Activated CD4-positive, alpha-beta memory T cell treated with anti-CD3 and anti-CD28 coated beads for 36 hours (primary cell): ENCODE measurements around the gene METTL23. TPM values are rescaled to one million over a fixed set of nuclear protein-coding genes. Genes with fewer than 3 reads are reported as not detected.
A peak's percentile ranks its signal among the peaks of the same experiment; 100 is the strongest.
"Not testable (repeated sequence)": the region's sequence is repeated elsewhere in the genome, so short reads cannot be mapped to it uniquely, and the experiment has no call there.

ENCODE experiments used
- CTCF ChIA-PET: fragments of 350-600 bp; sonication (Branson Sonifier 250); formaldehyde crosslinking; loops from one replicate; lab custom pipeline; 2021; ENCODE audit warnings: antibody characterized with exemption, inconsistent platforms; lab: Charles Lee
- POLR2A ChIA-PET: fragments of 350-600 bp; sonication (Branson Sonifier 250); formaldehyde crosslinking; loops from one replicate; lab custom pipeline; 2021; ENCODE audit warnings: antibody characterized with exemption; lab: Charles Lee
- DNase-seq: peaks from one replicate; pipeline ENCODE4 v3.0.0-alpha.2; 2020
- H3K27ac Mint-ChIP-seq: one replicate; pipeline ENCODE4 v1.8.0; 2021; ENCODE audit warnings: mixed read lengths
- H3K27me3 Mint-ChIP-seq: one replicate; pipeline ENCODE4 v1.8.0; 2021; ENCODE audit warnings: mixed read lengths
- H3K36me3 Mint-ChIP-seq: one replicate; pipeline ENCODE4 v1.8.0; 2021; ENCODE audit warnings: mixed read lengths
- H3K4me1 Mint-ChIP-seq: one replicate; pipeline ENCODE4 v1.8.0; 2021; ENCODE audit warnings: low read depth, mixed read lengths
- H3K4me3 Mint-ChIP-seq: one replicate; pipeline ENCODE4 v1.8.0; 2021; ENCODE audit warnings: mild to moderate bottlenecking, mixed read lengths
- H3K9me3 Mint-ChIP-seq: one replicate; pipeline ENCODE4 v1.8.0; 2021; ENCODE audit warnings: mixed read lengths
- intact Hi-C: fragments of 100-400 bp; cut with micrococcal nuclease; formaldehyde crosslinking; loops from one replicate; pipeline ENCODE4 v1.15.1; 2023
- total RNA-seq, 2 experiments: library from RNA; stranded (reverse); gene quantifications; one replicate each; pipeline ENCODE4 v1.2.3, GENCODE V29; 2021

The METTL23 gene
- total RNA-seq, 2 experiments from 2014 or later: 29.1 to 29.2 TPM

DNA sequence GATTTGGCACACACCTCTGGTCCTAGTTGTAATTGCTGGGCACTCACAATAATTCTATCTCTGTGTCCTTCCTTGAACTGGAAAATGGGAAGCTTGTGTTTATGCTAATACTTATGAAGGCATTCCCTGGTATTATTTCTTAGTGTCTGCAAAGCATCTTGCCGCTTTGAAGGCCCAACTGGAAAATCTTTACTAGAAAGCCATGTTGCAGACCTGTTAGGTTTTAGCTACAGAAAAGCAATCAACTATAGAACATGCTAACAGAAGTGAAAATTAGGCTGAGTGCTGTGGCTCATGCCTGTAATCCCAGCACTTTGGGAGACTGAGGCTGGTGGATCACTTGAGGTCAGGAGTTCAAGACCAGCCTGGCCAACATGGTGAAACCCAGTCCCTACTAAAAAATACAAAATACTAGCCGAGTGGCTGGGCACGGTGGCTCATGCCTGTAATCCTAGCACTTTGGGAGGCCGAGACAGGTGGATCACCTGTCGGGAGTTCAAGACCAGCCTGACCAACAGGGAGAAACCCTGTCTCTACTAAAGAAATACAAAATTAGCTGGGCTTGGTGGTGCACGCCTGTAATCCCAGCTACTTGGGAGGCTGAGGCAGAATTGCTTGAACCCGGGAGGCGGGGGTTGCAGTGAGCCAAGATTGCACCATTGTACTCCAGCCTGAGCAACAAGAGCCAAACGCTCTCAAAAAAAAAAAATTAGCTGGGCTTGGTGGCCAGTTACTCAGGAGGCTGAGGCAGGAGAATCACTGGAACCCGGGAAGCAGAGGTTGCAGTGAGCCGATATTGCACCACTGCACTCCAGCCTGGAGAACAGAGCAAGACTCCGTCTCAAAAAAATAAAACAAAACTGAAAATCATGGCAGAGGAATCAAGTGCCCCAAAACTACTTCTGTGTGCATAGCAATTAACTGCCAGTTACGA is 5.4 kb downstream of the METTL23 start:
- CTCF ChIA-PET, H3K4me3 Mint-ChIP-seq, intact Hi-C loops, DNase-seq, H3K27me3 Mint-ChIP-seq, H3K9me3 Mint-ChIP-seq: not testable (repeated sequence)
- Mint-ChIP-seq H3K27ac (peak overlapping the region; percentile 71), H3K4me1 (peaks cover 45% of the 10 kb centered on the region), H3K36me3 (peaks cover 60% of the 10 kb centered on the region)
- POLR2A ChIA-PET: interaction anchor here (0.5 to 1.6 kb wide), 5 partner anchors 11 to 305 kb away, joined by 3 to 4 read pairs (median 3); no protein-coding TSS in a partner anchor

DNA sequence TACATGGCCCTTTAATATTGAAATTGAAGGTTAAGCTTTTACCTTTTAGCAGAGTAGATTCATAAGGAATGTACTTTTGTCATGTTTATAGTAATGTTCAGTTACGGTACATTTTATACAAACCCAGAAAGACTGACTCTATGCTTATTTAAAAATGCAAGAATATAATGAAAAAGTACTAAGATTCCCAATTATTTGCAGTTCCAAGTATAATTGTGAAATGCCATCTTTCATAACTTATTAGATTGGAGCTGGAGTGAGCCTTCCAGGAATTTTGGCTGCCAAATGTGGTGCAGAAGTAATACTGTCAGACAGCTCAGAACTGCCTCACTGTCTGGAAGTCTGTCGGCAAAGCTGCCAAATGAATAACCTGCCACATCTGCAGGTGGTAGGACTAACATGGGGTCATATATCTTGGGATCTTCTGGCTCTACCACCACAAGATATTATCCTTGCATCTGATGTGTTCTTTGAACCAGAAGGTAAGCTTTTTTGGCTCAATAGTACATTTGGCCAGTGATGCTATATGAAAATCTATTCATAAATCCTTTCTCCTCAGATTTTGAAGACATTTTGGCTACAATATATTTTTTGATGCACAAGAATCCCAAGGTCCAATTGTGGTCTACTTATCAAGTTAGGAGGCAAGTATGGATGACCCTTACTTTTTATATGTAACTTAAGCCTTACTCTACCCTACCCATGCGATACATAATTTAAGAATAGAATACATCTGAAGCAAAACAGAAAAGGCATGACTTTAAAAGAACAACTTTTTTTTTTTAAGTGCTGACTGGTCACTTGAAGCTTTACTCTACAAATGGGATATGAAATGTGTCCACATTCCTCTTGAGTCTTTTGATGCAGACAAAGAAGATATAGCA is 6.3 kb downstream of the METTL23 start:
- no peaks in the 10 kb centered on the region for H3K27me3 Mint-ChIP-seq
- CTCF ChIA-PET: interaction anchor here (1.2 kb wide), 1 partner anchor 19 kb away, joined by 3 read pairs; no protein-coding TSS in a partner anchor
- POLR2A ChIA-PET: interaction anchor here (0.5 to 1.6 kb wide), 5 partner anchors 10 to 304 kb away, joined by 3 to 4 read pairs (median 3); no protein-coding TSS in a partner anchor
- no peak for DNase-seq
- no peaks in the 10 kb centered on the region for H3K9me3 Mint-ChIP-seq
- H3K4me3 Mint-ChIP-seq: peak overlapping the region; percentile 85
- H3K36me3 Mint-ChIP-seq: peaks cover 59% of the 10 kb centered on the region
- H3K4me1 Mint-ChIP-seq: peaks cover 42% of the 10 kb centered on the region
- peak overlapping the region; percentile 92 for H3K27ac Mint-ChIP-seq
- intact Hi-C loops: no loop called here

DNA sequence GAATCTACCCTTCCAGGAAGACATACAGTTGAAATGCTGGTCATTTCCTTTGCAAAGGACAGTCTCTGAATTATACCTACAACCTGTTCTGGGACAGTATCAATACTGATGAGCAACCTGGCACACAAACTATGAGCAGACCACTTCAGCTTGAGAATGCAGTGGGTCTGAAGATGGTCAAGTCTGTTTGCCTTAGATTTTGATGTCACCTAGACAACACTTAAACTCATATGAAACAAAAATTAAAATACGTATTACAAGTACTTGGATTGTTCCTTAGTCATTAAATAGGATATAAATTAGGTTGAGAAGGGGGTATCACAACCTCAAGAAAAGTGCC is 6.9 kb downstream of the METTL23 start:
- H3K27me3 Mint-ChIP-seq: no peaks in the 10 kb centered on the region
- POLR2A ChIA-PET: interaction anchor here (1.6 kb wide), 1 partner anchor 176 kb away, joined by 4 read pairs; no protein-coding TSS in a partner anchor
- H3K9me3 Mint-ChIP-seq: no peaks in the 10 kb centered on the region
- DNase-seq: no peak
- peaks cover 59% of the 10 kb centered on the region for H3K36me3 Mint-ChIP-seq
- CTCF ChIA-PET: interaction anchor here (1.2 kb wide), 1 partner anchor 20 kb away, joined by 3 read pairs; no protein-coding TSS in a partner anchor
- peak overlapping the region; percentile 85 for H3K4me3 Mint-ChIP-seq
- H3K27ac Mint-ChIP-seq: peak overlapping the region; percentile 92
- peaks cover 48% of the 10 kb centered on the region for H3K4me1 Mint-ChIP-seq
- intact Hi-C loops: no loop called here

DNA sequence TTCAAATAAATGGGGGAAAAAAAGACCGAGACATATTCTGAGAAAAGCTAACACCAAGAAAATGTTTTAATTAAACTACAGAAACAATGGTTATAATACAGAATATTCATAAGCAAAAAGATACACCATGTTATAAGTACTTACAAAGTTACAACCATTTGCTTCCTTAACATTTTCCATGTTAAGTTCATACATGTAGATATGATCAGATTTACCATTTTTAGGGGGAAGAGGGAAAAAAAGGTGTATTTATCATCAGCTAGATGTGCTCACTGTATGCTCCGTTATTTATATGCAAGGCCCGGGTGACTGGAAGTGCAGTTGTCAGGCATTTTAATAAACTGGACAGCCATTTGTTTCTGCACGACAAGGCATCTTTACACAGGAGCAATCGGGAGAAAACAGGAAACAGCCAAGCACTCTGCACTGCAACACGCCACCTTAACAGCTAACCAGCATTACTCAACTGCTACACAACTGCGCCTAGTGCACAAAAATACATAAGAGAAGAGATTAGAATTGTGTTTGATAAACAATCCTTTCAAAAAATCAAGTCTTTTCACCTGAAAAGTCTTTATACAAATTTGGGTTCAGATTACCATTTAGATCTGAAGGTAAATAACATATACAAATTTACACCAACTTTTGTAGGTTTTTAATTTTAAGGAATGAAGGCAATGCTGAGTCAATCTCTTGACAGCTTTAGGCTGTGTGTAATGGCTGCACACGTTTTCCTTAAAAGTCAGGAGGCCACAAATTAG is 7.6 kb downstream of the METTL23 start:
- Mint-ChIP-seq H3K4me3 (peak overlapping the region; percentile 85), H3K4me1 (peaks cover 52% of the 10 kb centered on the region), H3K9me3 (no peaks in the 10 kb centered on the region), H3K27ac (peak overlapping the region; percentile 92), H3K36me3 (peaks cover 59% of the 10 kb centered on the region), H3K27me3 (no peaks in the 10 kb centered on the region)
- CTCF ChIA-PET: interaction anchor here (0.7 to 1.3 kb wide), 3 partner anchors 20 to 176 kb away, joined by 3 read pairs; no protein-coding TSS in a partner anchor
- intact Hi-C loops: no loop called here
- DNase-seq: peak; percentile 45
- POLR2A ChIA-PET: interaction anchor here (1.4 to 6.5 kb wide), 4 partner anchors 8 to 176 kb away, joined by 3 to 79 read pairs (median 4); partner anchors contain the start of genes JMJD6 and METTL23

DNA sequence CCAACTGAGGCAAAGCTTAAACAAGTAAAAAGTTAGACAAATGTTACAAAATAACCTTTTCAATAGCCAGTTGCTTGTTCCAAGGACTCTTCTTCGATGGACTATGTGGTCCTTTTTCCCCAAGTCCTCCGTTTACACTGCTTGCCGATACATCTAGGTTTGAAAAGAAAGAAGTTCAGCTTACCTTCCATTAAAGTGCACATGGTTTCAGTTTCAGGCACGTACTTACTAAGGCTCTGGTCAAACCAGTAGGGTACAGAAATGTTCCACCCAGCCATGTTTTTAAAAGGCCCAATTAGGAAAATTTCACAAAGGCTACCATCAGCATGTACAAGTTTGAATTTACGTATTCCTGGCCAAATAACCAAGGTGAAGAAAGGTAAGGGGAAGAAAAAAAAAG is 8.4 kb downstream of the METTL23 start:
- Mint-ChIP-seq H3K27ac (peak overlapping the region; percentile 92), H3K36me3 (peaks cover 54% of the 10 kb centered on the region), H3K4me1 (peaks cover 49% of the 10 kb centered on the region), H3K27me3 (no peaks in the 10 kb centered on the region), H3K9me3 (no peaks in the 10 kb centered on the region), H3K4me3 (peak overlapping the region; percentile 85)
- DNase-seq: no peak
- POLR2A ChIA-PET: interaction anchor here (0.5 to 6.5 kb wide), 5 partner anchors 9 to 192 kb away, joined by 3 to 79 read pairs (median 3); partner anchors contain the start of genes JMJD6 and METTL23
- intact Hi-C loops: loop anchor here (5.0 kb wide), 2 partner anchors 468 to 722 kb away; partner anchors contain the start of gene UBALD2
- CTCF ChIA-PET: interaction anchor here (0.8 to 1.3 kb wide), 2 partner anchors 8 to 21 kb away, joined by 3 to 8 read pairs; no protein-coding TSS in a partner anchor

DNA sequence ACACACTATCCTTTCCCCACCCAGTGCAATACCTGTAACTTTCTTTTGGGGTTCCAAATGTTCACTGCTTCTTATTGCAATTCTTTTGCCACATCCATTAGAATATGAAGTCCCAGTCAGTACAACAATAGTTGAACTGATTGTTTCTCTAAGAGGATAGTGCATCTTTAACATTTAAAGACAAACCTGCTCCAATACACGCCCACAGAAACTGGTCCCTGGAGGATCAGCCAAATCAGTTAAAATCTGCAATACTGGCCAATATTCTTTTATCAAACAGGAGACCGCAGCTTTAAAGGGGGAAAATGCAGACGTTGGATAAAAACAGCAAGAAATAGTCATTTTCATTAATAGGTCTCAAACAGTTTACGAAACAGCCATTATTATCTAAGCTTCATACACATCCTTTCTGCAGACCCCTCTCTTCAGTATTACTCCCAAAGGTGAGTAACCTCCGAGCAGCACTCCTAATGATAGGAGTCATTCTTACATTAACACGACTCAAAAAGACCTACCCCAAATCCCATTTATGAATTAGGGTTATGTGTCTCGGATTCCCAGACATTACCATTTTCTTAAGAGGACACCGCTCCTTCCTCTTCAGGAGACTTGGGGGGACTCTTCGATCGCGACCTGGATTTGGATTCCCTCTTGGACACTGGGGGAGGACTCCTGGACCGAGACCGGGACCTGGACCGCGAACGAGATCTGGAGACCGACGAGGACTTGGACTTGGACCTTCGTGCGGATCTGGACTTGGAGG is 9.1 kb downstream of the METTL23 start:
- Mint-ChIP-seq H3K9me3 (no peaks in the 10 kb centered on the region), H3K4me3 (peak overlapping the region; percentile 85), H3K36me3 (peaks cover 55% of the 10 kb centered on the region), H3K27me3 (no peaks in the 10 kb centered on the region), H3K4me1 (peaks cover 48% of the 10 kb centered on the region), H3K27ac (peak overlapping the region; percentile 92)
- POLR2A ChIA-PET: interaction anchor here (0.5 to 6.5 kb wide), 7 partner anchors 9 to 192 kb away, joined by 3 to 79 read pairs (median 3); partner anchors contain the start of genes JMJD6 and METTL23
- no peak for DNase-seq
- CTCF ChIA-PET: interaction anchor here (0.8 to 2.2 kb wide), 3 partner anchors 8 to 22 kb away, joined by 3 to 10 read pairs (median 8); no protein-coding TSS in a partner anchor
- intact Hi-C loops: loop anchor here (5.0 kb wide), 2 partner anchors 468 to 722 kb away; partner anchors contain the start of gene UBALD2

DNA sequence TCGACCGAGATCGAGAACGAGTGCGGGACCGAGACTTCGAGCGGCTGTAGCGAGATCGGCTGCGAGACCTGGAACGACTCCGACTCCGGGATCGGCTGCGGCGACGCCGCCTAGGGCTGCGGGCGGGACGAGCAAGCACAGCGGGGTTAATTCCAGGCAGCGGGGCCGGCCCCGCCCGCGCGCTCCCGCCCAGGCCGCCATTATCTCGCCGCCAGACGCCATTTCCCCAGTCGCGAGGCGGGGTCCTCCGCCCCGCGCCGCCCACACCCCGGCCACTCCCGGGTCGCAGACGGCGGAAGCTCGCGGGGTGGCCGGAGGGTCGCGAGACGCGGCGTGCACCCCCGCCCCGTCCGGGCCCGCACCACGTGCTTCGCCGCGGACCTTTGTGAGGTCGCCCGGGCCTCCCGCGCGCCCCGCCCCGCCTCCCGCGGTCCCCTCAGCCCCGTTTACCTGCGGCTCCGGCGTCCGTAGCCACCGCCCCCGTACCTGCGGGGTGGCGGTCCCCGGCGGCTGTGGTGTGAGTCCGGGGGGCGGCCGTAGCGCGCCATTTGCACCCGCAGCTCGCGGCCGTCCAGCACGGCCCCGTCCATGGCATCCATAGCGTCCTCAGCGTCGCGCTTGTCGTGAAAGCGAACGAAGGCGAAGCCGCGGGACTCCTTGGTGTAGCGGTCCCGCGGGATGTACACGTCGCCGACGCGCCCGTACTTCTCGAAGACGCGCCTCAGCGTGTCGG is 9.9 kb downstream of the METTL23 start:
- peaks cover 47% of the 10 kb centered on the region for H3K4me1 Mint-ChIP-seq
- H3K36me3 Mint-ChIP-seq: peaks cover 54% of the 10 kb centered on the region
- peak overlapping the region; percentile 100 for H3K27ac Mint-ChIP-seq
- DNase-seq: peak; percentile 82
- CTCF ChIA-PET: interaction anchor here (2.2 kb wide), 1 partner anchor 9 kb away, joined by 10 read pairs; no protein-coding TSS in a partner anchor
- POLR2A ChIA-PET: interaction anchor here (1.6 to 6.5 kb wide), 5 partner anchors 10 to 179 kb away, joined by 3 to 79 read pairs (median 7); partner anchors contain the start of genes JMJD6 and METTL23
- intact Hi-C loops: loop anchor here (1.0 to 5.0 kb wide), 6 partner anchors 10 to 721 kb away; partner anchors contain the start of genes JMJD6, METTL23 and UBALD2
- no peaks in the 10 kb centered on the region for H3K27me3 Mint-ChIP-seq
- no peaks in the 10 kb centered on the region for H3K9me3 Mint-ChIP-seq
- peak overlapping the region; percentile 95 for H3K4me3 Mint-ChIP-seq

DNA sequence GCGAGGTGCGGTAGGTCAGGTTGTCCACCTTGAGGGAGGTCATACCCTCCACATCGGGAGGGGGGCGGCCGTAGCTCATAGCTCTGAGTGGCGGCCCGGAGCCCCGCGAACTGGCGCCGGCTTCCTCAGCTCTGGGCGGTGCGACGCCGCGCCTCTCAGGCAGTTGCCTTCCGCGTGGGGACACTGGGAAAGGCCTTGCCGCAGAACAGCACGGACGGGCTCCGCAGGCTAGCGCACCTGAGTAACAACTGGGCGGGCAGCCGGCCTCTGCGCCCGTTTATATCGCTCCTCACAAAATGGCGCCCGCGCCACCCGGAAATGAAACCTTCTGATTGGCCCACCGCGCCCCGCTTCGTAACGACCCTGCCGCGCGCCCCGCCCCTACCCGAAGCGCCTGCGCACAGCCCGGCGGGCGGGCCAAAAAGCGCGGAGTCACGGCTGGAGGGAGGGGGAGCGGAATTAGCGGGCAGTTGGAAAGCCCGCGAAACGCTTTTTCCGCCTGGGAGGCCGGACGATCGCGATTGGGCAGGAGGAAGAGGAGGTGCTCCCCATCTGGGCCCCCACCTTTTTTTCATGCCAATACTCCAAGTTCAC is 10.5 kb downstream of the METTL23 start, which contains the start of gene SRSF2:
SRSF2 (minus strand) TSS at position 250 of the 594 bp plus-strand sequence; CDS start at position 79, 171 bp downstream.
- peak within 1 kb of the TSS; percentile 95 for H3K4me3 Mint-ChIP-seq
- POLR2A ChIA-PET: interaction anchor here (1.6 to 6.5 kb wide), 5 partner anchors 9 to 179 kb away, joined by 3 to 79 read pairs (median 7); partner anchors contain the start of genes JMJD6 and METTL23
- H3K27me3 Mint-ChIP-seq: no peaks in the 10 kb centered on the region
- DNase-seq: peak; percentile 99
- H3K27ac Mint-ChIP-seq: peak within 1 kb of the TSS; percentile 100
- no peaks in the 10 kb centered on the region for H3K9me3 Mint-ChIP-seq
- peaks cover 46% of the 10 kb centered on the region for H3K4me1 Mint-ChIP-seq
- intact Hi-C loops: loop anchor here (1.0 to 5.0 kb wide), 6 partner anchors 11 to 720 kb away; partner anchors contain the start of genes JMJD6, METTL23 and UBALD2
- CTCF ChIA-PET: interaction anchor here (2.2 kb wide), 1 partner anchor 10 kb away, joined by 10 read pairs; no protein-coding TSS in a partner anchor
- H3K36me3 Mint-ChIP-seq: peaks cover 53% of the 10 kb centered on the region
